ENCODE data around the gene KRTAP5-6.

KRTAP5-6 gene

GRCh38 chr11:1653541-1654387, 43.2 kb upstream of the KRTAP5-6 start:
- H3K4me3 ChIP-seq (ENCODE audit: severe bottlenecking), result no peak overlapping the region
- DNase-seq (ENCODE audit: low spot score) (no peak), ATAC-seq (ENCODE audit: low read depth) (no peak)
- peaks cover 6% of the 10 kb centered on the region for H3K4me1 ChIP-seq (ENCODE audit: insufficient read depth, poor library complexity, severe bottlenecking)
- no peaks in the 10 kb centered on the region for H3K27me3 ChIP-seq (ENCODE audit: insufficient read depth, poor library complexity, severe bottlenecking)
- H3K36me3 ChIP-seq (ENCODE audit: low read depth), result no peaks in the 10 kb centered on the region
- TF ChIP-seq, protein P1, sequence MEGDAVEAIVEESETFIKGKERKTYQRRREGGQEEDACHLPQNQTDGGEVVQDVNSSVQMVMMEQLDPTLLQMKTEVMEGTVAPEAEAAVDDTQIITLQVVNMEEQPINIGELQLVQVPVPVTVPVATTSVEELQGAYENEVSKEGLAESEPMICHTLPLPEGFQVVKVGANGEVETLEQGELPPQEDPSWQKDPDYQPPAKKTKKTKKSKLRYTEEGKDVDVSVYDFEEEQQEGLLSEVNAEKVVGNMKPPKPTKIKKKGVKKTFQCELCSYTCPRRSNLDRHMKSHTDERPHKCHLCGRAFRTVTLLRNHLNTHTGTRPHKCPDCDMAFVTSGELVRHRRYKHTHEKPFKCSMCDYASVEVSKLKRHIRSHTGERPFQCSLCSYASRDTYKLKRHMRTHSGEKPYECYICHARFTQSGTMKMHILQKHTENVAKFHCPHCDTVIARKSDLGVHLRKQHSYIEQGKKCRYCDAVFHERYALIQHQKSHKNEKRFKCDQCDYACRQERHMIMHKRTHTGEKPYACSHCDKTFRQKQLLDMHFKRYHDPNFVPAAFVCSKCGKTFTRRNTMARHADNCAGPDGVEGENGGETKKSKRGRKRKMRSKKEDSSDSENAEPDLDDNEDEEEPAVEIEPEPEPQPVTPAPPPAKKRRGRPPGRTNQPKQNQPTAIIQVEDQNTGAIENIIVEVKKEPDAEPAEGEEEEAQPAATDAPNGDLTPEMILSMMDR (IDR thresholded peaks at IDR 0.05; ENCODE audit: poor library complexity, severe bottlenecking), result no peak
- no peak overlapping the region for H3K27ac ChIP-seq (ENCODE audit: poor library complexity, severe bottlenecking)
- H3K9me3 ChIP-seq (ENCODE audit: severe bottlenecking), result no peaks in the 10 kb centered on the region

DNA sequence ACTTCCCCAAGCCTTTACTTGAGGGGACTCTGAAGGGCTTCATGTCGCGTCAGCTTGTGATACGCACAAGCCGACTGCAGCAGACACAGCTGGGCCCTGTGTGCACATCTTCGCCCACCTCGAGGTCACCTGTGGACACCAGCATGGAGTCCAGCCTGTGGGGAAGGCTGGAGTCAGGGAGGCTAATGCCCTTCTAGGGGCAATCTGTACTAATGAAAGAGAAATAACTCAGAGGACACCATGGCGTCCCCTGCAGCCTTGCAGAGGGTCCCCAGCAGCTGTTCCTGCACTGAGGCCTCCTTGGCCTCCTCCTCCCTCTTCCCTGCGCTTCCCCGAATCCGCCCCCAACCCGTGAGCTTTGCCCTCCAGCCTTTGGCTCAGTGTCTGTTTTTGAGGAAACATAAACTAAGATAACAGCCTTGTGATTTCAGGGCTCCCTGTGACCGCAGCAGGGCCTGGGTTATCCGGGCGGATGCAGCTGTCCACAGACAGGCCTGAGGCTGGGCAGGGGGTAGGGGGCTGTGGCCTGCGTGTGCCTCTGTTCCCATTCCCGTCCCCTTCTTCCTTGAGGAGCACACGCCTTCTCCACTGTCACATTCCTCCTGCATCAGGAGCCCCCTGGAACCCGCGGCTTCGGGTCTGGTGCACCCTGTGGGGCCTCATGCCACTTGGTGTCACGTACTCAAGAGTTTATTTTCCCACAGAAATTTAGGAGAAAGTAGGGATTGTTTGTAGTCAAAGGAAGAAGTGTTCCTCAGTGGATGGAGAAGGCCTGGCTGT, 42.4 kb upstream of the KRTAP5-6 start:
- Histone ChIP-seq H3K36me3 (ENCODE audit: low read depth) (no peaks in the 10 kb centered on the region), H3K27ac (ENCODE audit: poor library complexity, severe bottlenecking) (no peak overlapping the region), H3K4me3 (ENCODE audit: severe bottlenecking) (no peak overlapping the region), H3K9me3 (ENCODE audit: severe bottlenecking) (no peaks in the 10 kb centered on the region), H3K4me1 (ENCODE audit: insufficient read depth, poor library complexity, severe bottlenecking) (peaks cover 6% of the 10 kb centered on the region), H3K27me3 (ENCODE audit: insufficient read depth, poor library complexity, severe bottlenecking) (no peaks in the 10 kb centered on the region)
- DNase-seq (ENCODE audit: low spot score) (no peak), ATAC-seq (ENCODE audit: low read depth) (no peak)
- TF ChIP-seq, protein P1 (IDR thresholded peaks at IDR 0.05; ENCODE audit: poor library complexity, severe bottlenecking), result no peak

DNA sequence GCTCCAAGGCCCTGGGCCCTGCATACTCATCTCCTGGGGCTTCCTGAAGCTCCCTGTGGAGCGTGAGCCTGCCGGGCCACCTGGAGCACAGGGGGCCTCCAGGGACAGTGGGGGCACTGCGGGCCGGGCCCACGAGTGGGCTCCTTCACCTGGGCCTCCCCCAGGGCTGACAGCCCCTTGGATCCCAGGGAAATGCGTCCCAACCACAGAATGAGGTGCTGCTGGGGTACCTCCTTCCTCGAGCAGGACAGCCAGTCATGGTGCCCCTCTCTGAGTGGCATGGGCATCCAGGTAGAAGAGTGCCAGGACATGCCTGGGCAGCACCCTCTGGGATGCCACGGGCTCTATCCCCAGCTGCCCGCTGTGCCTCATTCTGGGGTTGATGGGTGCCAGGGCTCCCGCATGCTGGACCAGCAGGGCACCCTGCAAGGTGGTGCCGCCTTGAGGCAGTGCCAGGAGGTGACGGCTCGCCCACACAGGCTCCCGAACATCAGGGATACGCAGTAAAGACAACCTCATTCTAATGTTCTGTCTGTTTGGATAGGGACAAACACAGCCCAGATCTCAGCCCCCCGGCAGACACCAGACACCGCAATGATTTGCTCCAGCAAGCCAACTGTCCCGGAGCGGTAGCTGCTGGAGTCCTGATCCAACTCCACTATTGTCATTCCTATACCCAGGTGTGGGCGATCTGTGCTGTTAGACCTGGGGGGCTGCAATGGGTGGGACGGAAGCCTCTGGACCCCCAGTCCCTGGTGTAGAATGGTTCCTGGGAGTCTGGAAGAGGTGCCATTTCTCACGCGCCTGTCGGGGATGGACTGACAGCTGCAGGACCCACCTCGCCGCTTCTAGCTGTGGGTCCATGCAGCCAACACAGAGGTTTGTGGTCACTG, 41.6 kb upstream of the KRTAP5-6 start:
- H3K4me3 ChIP-seq (ENCODE audit: severe bottlenecking), result no peak overlapping the region
- no peaks in the 10 kb centered on the region for H3K36me3 ChIP-seq (ENCODE audit: low read depth)
- DNase-seq (ENCODE audit: low spot score), result no peak
- TF ChIP-seq, protein P1 (IDR thresholded peaks at IDR 0.05; ENCODE audit: poor library complexity, severe bottlenecking), result no peak
- H3K27me3 ChIP-seq (ENCODE audit: insufficient read depth, poor library complexity, severe bottlenecking), result no peaks in the 10 kb centered on the region
- ATAC-seq (ENCODE audit: low read depth), result no peak
- no peak overlapping the region for H3K27ac ChIP-seq (ENCODE audit: poor library complexity, severe bottlenecking)
- H3K4me1 ChIP-seq (ENCODE audit: insufficient read depth, poor library complexity, severe bottlenecking), result peaks cover under 1% of the 10 kb centered on the region
- H3K9me3 ChIP-seq (ENCODE audit: severe bottlenecking), result no peaks in the 10 kb centered on the region

DNA sequence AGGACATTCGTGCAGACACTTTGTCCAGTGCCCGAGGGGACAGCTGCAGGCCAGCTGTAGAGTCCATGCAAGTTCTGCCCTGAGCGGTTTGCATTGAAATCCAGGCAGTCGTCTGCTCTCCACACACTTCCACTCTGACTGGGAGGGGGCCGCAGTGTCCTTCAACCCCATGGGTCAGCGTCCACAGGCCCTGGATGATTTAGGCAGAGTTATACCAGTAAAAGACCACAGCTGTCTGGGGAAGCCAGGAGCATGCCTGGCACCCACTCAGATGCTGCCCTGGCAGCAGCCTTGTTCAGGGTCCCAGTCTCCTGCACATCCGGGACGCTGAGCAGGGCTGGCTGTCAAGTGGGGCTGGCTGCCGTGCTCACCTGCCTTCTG, 40.9 kb upstream of the KRTAP5-6 start:
- no peaks in the 10 kb centered on the region for H3K36me3 ChIP-seq (ENCODE audit: low read depth)
- no peaks in the 10 kb centered on the region for H3K4me1 ChIP-seq (ENCODE audit: insufficient read depth, poor library complexity, severe bottlenecking)
- no peaks in the 10 kb centered on the region for H3K27me3 ChIP-seq (ENCODE audit: insufficient read depth, poor library complexity, severe bottlenecking)
- ATAC-seq (ENCODE audit: low read depth), result no peak
- H3K27ac ChIP-seq (ENCODE audit: poor library complexity, severe bottlenecking), result no peak overlapping the region
- H3K9me3 ChIP-seq (ENCODE audit: severe bottlenecking), result no peaks in the 10 kb centered on the region
- no peak for DNase-seq (ENCODE audit: low spot score)
- H3K4me3 ChIP-seq (ENCODE audit: severe bottlenecking), result no peak overlapping the region
- TF ChIP-seq, protein P1 (IDR thresholded peaks at IDR 0.05; ENCODE audit: poor library complexity, severe bottlenecking), result no peak

Measured in RWPE2 (cell line).